HepG2 (cell line): ENCODE measurements around the gene GRAMD4. TPM values are rescaled to one million over a fixed set of nuclear protein-coding genes. Genes with fewer than 3 reads are reported as not detected.

ENCODE experiments used
- BCLAF1 ChIP-seq: fragments of 450-650 bp; IDR thresholded peaks from 2 replicates; pipeline ENCODE4 v1.6.1; 2017; ENCODE audit warnings: mild to moderate bottlenecking
- DMTF1 ChIP-seq: sonication (generic); formaldehyde crosslinking; IDR thresholded peaks from 2 replicates; pipeline ENCODE4 v1.4.0; 2020; ENCODE audit warnings: mild to moderate bottlenecking, missing genetic modification reagents
- EED ChIP-seq: sonication (generic); formaldehyde crosslinking; IDR thresholded peaks from 2 replicates; pipeline ENCODE4 v1.5.0; 2020; ENCODE audit warnings: mild to moderate bottlenecking, missing genetic modification reagents
- EHMT2 ChIP-seq: fragments of 200-600 bp; sonication (generic); IDR thresholded peaks from 2 replicates; pipeline ENCODE4 v1.7.0; 2017; ENCODE audit warnings: antibody characterized with exemption, low read depth, low read length, borderline replicate concordance
- ELF3 ChIP-seq: IDR thresholded peaks from 2 replicates; pipeline ENCODE4 v1.6.1; 2016; ENCODE audit warnings: missing genetic modification reagents, missing compliant biosample characterization
- GATAD1 ChIP-seq: IDR thresholded peaks from 2 replicates; pipeline ENCODE4 v1.6.1; 2016; ENCODE audit warnings: missing genetic modification reagents, missing compliant biosample characterization
- HMGA1 ChIP-seq: sonication (generic); formaldehyde crosslinking; conservative IDR thresholded peaks from 2 replicates; pipeline ENCODE4 v1.4.0; 2020; ENCODE audit warnings: missing genetic modification reagents
- LBX2 ChIP-seq: sonication (generic); formaldehyde crosslinking; IDR thresholded peaks from 2 replicates; pipeline ENCODE4 v1.5.0; 2020; ENCODE audit warnings: missing genetic modification reagents, mild to moderate bottlenecking, borderline replicate concordance
- MED1 ChIP-seq: sonication (generic); formaldehyde crosslinking; IDR thresholded peaks from 2 replicates; pipeline ENCODE4 v1.4.0; 2020; ENCODE audit warnings: missing genetic modification reagents
- PAX8 ChIP-seq: sonication (generic); formaldehyde crosslinking; IDR thresholded peaks from 2 replicates; pipeline ENCODE4 v1.8.0; 2022; ENCODE audit warnings: mild to moderate bottlenecking, missing genetic modification reagents, borderline replicate concordance
- PHF5A ChIP-seq: IDR thresholded peaks from one replicate; pipeline ENCODE4 v1.6.1; 2018; ENCODE audit warnings: low read depth, missing genetic modification reagents; ENCODE audit not compliant: unreplicated experiment
- POLR2A ChIP-seq, 2 experiments: IDR thresholded peaks; 2 replicates each; pipeline ENCODE4 v1.6.1; 2011; ENCODE audit warnings: low read depth in 2 of 2, low read length in 2 of 2, mild to moderate bottlenecking in 1 of 2, moderate library complexity in 1 of 2; ENCODE audit not compliant: insufficient read depth in 1 of 2
- PREB ChIP-seq: sonication (generic); formaldehyde crosslinking; IDR thresholded peaks from 2 replicates; pipeline ENCODE4 v1.4.0; 2020; ENCODE audit warnings: missing genetic modification reagents
- RBFOX2 ChIP-seq: fragments of 200-400 bp; formaldehyde crosslinking; IDR thresholded peaks from 2 replicates; pipeline ENCODE4 v1.6.1; 2017; ENCODE audit warnings: low read depth, mild to moderate bottlenecking, low read length
- REL ChIP-seq: sonication (generic); formaldehyde crosslinking; conservative IDR thresholded peaks from 2 replicates; pipeline ENCODE4 v1.8.0; 2022; ENCODE audit warnings: mild to moderate bottlenecking, missing genetic modification reagents, moderate library complexity
- RELA ChIP-seq: sonication (generic); formaldehyde crosslinking; IDR thresholded peaks from 2 replicates; pipeline ENCODE4 v1.4.0; 2020; ENCODE audit warnings: missing genetic modification reagents
- SMARCE1 ChIP-seq: fragments of 450-650 bp; IDR thresholded peaks from 2 replicates; pipeline ENCODE4 v1.6.1; 2017; ENCODE audit warnings: borderline replicate concordance
- TEAD3 ChIP-seq: optimal IDR thresholded peaks from 2 replicates; pipeline ENCODE3; 2016; ENCODE audit warnings: borderline replicate concordance
- THAP11 ChIP-seq: IDR thresholded peaks from 2 replicates; pipeline ENCODE4 v1.6.1; 2016; ENCODE audit warnings: missing biosample characterization, missing genetic modification reagents
- ZFY ChIP-seq: sonication (generic); formaldehyde crosslinking; IDR thresholded peaks from 2 replicates; pipeline ENCODE4 v1.4.0; 2020; ENCODE audit warnings: missing genetic modification reagents
- ZNF232 ChIP-seq: sonication (generic); formaldehyde crosslinking; IDR thresholded peaks from 2 replicates; pipeline ENCODE4 v1.4.0; 2020; ENCODE audit warnings: missing genetic modification reagents, borderline replicate concordance
- ZNF432 ChIP-seq: sonication (generic); formaldehyde crosslinking; IDR thresholded peaks from 2 replicates; pipeline ENCODE4 v1.5.0; 2020; ENCODE audit warnings: missing genetic modification reagents, mild to moderate bottlenecking, borderline replicate concordance
- ZNF644 ChIP-seq: IDR thresholded peaks from 2 replicates; pipeline ENCODE4 v1.6.1; 2016; ENCODE audit warnings: low read depth
- ZNF720 ChIP-seq: sonication (generic); formaldehyde crosslinking; IDR thresholded peaks from 2 replicates; pipeline ENCODE4 v1.4.0; 2020; ENCODE audit warnings: missing genetic modification reagents
- polyA plus RNA-seq, 8 experiments: library from polyadenylated mRNA; depleted of rRNA in 3 of 8; stranded (reverse) in 7 of 8; unstranded in 1 of 8; fragments of >200 nt; fragmentation: Illumina TruSeq in 4 of 8; extraction: Trizol in 4 of 8; gene quantifications; 2 replicates each; pipeline versions ENCODE4 v1.2.1 to v1.2.3, GENCODE V29; 2011 to 2016; ENCODE audit warnings: low read depth in 4 of 8, missing spikeins in 1 of 8, mixed read lengths in 1 of 8; ENCODE audit not compliant: insufficient read depth in 1 of 8
- total RNA-seq, 5 experiments: library from RNA; depleted of rRNA; stranded (reverse); fragments of >200 nt; fragmentation: Illumina TruSeq; extraction: Trizol; gene quantifications; 2 replicates each; pipeline ENCODE4 v1.2.3, GENCODE V29; 2016; ENCODE audit warnings: low read depth in 1 of 5

Gene GRAMD4
- total and polyA plus RNA-seq, 2 of the 13 experiments (the other 11 are each of a cell fraction or from before 2014, with no cell fraction given) = 15.2 to 15.7 TPM

GRCh38 chr22:46609175-46609690 is 11.0 kb upstream of the GRAMD4 start (continued):
- TF ChIP-seq DMTF1 (CRISPR knock-in tag) (no peak), ZNF232 (CRISPR knock-in tag) (0 out of 2 replicates have a peak, but pooled peaks have one; percentile 73), ZNF720 (CRISPR knock-in tag) (no peak), ELF3 (CRISPR knock-in tag) (peak; percentile 77), RBFOX2 (no peak), ZNF644 (CRISPR knock-in tag) (no peak; the same call in 1 of the 2 replicates), LBX2 (CRISPR knock-in tag) (no peak), THAP11 (CRISPR knock-in tag) (peak; percentile 61), REL (CRISPR knock-in tag) (no peak), POLR2A (IDR thresholded peaks at IDR 0.05; ENCODE audit: insufficient read depth in 1 of 2, low read depth in 2 of 2, low read length in 2 of 2) (no peak), PREB (no peak), PHF5A (CRISPR knock-in tag) (peak; percentile 49), HMGA1 (CRISPR knock-in tag) (no peak), RELA (no peak), ZFY (CRISPR knock-in tag) (peak; percentile 83), PAX8 (CRISPR knock-in tag) (no peak), BCLAF1 (no peak), EED (CRISPR knock-in tag) (no peak), MED1 (CRISPR knock-in tag) (peak; percentile 65), TEAD3 (peak; percentile 64), SMARCE1 (no peak), GATAD1 (no peak), EHMT2 (no peak), ZNF432 (CRISPR knock-in tag) (no peak)
